Activated naive CD4-positive, alpha-beta T cell treated with anti-CD3 and anti-CD28 coated beads, Interleukin-2, amount 50 U/mL, for 24 hours (primary cell): ENCODE measurements around the gene SLC6A14.

Experiments used
- H3K27ac Mint-ChIP-seq: one replicate; pipeline ENCODE4 v1.8.0; 2021; ENCODE audit warnings: mild to moderate bottlenecking, mixed read lengths
- H3K27me3 Mint-ChIP-seq: one replicate; pipeline ENCODE4 v1.8.0; 2021; ENCODE audit warnings: mixed read lengths
- H3K36me3 Mint-ChIP-seq: one replicate; pipeline ENCODE4 v1.8.0; 2021; ENCODE audit warnings: mixed read lengths
- H3K4me1 Mint-ChIP-seq: one replicate; pipeline ENCODE4 v1.8.0; 2021; ENCODE audit warnings: mixed read lengths
- H3K4me3 Mint-ChIP-seq: one replicate; pipeline ENCODE4 v1.8.0; 2021; ENCODE audit warnings: mild to moderate bottlenecking, mixed read lengths
- H3K9me3 Mint-ChIP-seq: one replicate; pipeline ENCODE4 v1.8.0; 2021; ENCODE audit warnings: mixed read lengths

Gene SLC6A14, protein sequence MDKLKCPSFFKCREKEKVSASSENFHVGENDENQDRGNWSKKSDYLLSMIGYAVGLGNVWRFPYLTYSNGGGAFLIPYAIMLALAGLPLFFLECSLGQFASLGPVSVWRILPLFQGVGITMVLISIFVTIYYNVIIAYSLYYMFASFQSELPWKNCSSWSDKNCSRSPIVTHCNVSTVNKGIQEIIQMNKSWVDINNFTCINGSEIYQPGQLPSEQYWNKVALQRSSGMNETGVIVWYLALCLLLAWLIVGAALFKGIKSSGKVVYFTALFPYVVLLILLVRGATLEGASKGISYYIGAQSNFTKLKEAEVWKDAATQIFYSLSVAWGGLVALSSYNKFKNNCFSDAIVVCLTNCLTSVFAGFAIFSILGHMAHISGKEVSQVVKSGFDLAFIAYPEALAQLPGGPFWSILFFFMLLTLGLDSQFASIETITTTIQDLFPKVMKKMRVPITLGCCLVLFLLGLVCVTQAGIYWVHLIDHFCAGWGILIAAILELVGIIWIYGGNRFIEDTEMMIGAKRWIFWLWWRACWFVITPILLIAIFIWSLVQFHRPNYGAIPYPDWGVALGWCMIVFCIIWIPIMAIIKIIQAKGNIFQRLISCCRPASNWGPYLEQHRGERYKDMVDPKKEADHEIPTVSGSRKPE

DNA sequence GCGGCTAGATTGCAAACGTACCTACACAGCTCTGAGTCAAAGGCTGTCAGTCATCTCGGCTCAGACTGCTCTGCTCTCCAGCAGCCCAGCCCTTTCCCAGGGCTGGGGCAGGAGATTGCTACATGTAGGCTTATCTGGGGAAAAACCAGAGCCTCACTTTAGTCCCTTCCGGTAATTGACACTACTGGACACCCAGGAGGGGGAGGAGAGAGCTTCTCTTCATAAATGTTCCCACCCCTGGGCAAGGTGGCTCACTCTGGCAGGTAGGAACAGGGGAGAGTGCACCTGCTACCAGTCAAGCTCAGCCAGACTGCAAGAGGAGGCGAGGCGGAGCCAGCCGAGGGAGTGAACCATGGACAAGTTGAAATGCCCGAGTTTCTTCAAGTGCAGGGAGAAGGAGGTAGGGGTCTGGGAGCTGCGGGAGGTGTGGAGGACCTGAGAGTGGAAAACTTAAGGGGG lies at the start of gene SLC6A14:
SLC6A14 (plus strand) TSS at position 249 of the 459 bp plus-strand sequence; CDS start at position 353, 104 bp downstream.
- Mint-ChIP-seq H3K36me3 (no peaks in the 10 kb centered on the region), H3K4me3 (no peak within 1 kb of the TSS), H3K27ac (no peak within 1 kb of the TSS), H3K27me3 (no peaks in the 10 kb centered on the region), H3K9me3 (no peaks in the 10 kb centered on the region), H3K4me1 (no peaks in the 10 kb centered on the region)

DNA sequence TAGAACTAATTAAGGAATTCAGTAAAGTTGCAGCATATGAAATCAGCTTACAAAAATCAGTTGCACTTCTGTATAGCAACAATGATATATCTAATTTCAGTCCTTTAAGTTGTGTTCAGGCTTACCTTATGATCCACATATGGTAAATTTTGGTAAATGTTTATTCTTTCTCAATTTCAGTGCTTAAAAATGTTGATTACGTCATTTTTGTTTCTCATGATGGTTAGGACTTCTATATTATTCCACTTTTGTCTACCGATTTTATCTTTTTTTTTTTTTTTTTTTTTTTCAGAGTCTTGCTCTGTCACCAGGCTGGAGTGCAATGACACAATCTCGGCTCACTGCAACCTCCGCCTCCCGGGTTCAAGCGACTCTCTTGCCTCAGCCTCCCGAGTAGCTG lies 40.7 kb upstream of the SLC6A14 start:
- no peaks in the 10 kb centered on the region for H3K4me1 Mint-ChIP-seq
- no peak overlapping the region for H3K27ac Mint-ChIP-seq
- no peaks in the 10 kb centered on the region for H3K27me3 Mint-ChIP-seq
- no peaks in the 10 kb centered on the region for H3K36me3 Mint-ChIP-seq
- H3K9me3 Mint-ChIP-seq, result no peaks in the 10 kb centered on the region
- no peak overlapping the region for H3K4me3 Mint-ChIP-seq

DNA sequence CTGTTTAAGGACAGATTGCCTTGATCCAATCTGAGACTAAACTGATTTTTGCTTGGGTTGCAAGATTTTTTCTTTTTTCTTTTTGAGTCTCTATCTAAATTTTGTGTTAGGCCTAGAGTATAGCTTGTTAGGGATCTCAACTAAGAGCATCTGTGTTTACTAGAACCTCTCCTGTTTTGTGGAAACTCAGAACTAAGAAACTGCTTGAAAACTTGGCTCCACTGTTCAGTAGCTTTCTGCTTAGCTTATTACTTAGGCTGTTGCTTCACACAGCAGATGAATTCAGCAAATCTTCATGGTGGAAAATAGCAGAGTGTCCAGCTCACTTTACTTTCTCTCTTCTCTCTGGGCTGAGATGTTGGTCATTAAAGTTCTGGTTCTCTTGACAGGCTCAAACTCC lies 36.7 kb upstream of the SLC6A14 start:
- Mint-ChIP-seq H3K9me3 (no peaks in the 10 kb centered on the region), H3K27ac (no peak overlapping the region), H3K4me1 (no peaks in the 10 kb centered on the region), H3K4me3 (no peak overlapping the region), H3K27me3 (no peaks in the 10 kb centered on the region), H3K36me3 (no peaks in the 10 kb centered on the region)

DNA sequence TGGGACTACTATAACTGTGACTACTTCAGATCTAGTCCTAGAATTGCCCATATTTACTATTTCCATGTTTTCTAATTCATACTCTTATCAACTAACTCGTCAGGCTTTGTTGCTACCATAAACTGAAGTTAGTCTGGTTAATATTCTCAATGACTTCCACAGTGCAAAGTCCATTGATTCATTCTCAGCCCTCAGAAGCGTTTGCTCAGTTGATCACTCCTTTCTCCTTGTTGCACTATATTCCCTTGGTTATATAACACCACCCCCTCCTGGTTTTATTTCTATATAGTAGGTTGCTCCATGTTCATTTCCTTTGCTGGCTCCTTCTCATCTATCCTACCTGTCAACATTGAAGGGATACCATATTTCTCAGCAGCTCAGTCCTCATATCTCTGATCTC lies 27.2 kb upstream of the SLC6A14 start:
- no peaks in the 10 kb centered on the region for H3K9me3 Mint-ChIP-seq
- no peaks in the 10 kb centered on the region for H3K4me1 Mint-ChIP-seq
- no peak overlapping the region for H3K27ac Mint-ChIP-seq
- H3K27me3 Mint-ChIP-seq, result no peaks in the 10 kb centered on the region
- H3K36me3 Mint-ChIP-seq, result no peaks in the 10 kb centered on the region
- no peak overlapping the region for H3K4me3 Mint-ChIP-seq

DNA sequence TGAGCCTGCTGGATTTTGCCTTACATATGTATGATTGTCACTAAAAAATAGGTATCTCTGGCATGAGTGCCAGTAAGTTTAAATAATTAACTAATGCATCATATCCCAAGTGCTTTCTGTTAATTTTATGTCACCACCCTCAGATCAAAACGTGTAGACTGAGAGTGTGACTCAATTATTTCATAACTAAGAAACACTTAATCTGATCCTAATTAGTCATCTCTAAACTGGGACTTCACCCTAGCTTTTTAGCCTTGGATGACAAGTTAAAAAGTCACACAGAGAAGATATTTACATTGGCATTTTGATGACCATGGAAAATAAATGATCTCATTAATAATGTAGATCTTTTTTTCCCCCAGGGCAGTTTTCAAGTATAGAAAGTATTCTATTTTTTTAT lies 23.1 kb upstream of the SLC6A14 start:
- Mint-ChIP-seq H3K4me1 (no peaks in the 10 kb centered on the region), H3K27me3 (no peaks in the 10 kb centered on the region), H3K9me3 (no peaks in the 10 kb centered on the region), H3K4me3 (no peak overlapping the region), H3K27ac (no peak overlapping the region), H3K36me3 (no peaks in the 10 kb centered on the region)

DNA sequence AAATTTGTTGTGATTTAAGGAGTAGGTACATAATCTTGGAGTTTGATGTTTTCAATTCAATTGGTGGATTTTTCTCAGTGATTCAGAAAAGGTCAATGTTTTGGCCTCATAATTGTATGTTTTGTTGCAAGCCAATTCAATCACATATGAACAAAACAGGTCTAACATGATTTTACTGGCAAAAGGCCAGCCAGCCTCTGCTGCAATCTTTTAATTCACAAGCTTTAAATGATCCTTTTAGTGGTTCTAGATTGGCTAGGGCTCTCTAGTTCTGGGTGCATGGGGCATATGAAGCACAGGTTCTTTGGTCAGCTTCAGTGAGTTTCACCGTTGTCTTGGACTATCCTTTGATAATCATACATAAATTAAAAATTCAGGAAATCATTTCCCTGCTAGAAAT lies 19.2 kb upstream of the SLC6A14 start:
- Mint-ChIP-seq H3K36me3 (no peaks in the 10 kb centered on the region), H3K27me3 (no peaks in the 10 kb centered on the region), H3K4me3 (no peak overlapping the region), H3K9me3 (no peaks in the 10 kb centered on the region), H3K27ac (no peak overlapping the region), H3K4me1 (no peaks in the 10 kb centered on the region)

DNA sequence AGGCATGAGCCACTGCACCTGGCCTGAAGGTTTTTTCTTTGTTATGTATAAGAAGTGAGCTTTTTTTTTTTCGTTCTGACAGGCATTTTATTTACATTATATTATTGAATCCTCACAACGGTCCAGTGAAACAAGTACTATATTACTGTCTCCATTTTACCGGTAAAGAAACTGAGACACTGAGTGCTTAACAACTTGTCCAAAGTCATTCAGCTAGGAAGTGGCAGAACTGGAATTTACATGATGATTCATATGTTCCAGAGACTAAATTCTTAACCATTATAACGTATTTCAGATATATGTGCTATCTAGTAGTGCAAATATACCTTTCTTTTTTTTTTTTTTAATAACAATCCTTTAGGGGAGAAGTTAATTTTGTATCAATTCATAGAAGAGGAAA lies 18.4 kb upstream of the SLC6A14 start:
- no peaks in the 10 kb centered on the region for H3K36me3 Mint-ChIP-seq
- H3K4me3 Mint-ChIP-seq, result no peak overlapping the region
- H3K9me3 Mint-ChIP-seq, result no peaks in the 10 kb centered on the region
- no peaks in the 10 kb centered on the region for H3K27me3 Mint-ChIP-seq
- no peak overlapping the region for H3K27ac Mint-ChIP-seq
- H3K4me1 Mint-ChIP-seq, result no peaks in the 10 kb centered on the region

DNA sequence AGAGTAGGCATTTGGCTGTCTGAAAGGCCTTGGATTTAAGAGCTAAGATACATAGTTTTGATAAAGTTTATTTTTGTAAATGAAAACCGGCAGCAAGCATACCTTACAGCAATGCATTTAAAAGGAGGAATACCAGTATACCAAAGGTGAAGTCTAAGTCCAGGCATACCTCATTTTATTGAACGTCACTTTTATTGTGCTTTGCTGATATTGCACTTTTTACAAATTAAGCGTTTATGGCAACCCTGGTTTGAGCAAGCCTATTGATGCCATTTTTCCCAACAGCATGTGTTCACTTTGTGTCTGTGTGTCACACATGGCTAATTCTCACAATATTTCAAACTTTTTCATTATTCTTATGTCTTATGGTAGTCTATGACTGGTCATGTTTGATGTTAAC lies 8.4 kb upstream of the SLC6A14 start:
- Mint-ChIP-seq H3K27ac (no peak overlapping the region), H3K9me3 (no peaks in the 10 kb centered on the region), H3K4me1 (no peaks in the 10 kb centered on the region), H3K4me3 (no peak overlapping the region), H3K27me3 (no peaks in the 10 kb centered on the region), H3K36me3 (no peaks in the 10 kb centered on the region)

DNA sequence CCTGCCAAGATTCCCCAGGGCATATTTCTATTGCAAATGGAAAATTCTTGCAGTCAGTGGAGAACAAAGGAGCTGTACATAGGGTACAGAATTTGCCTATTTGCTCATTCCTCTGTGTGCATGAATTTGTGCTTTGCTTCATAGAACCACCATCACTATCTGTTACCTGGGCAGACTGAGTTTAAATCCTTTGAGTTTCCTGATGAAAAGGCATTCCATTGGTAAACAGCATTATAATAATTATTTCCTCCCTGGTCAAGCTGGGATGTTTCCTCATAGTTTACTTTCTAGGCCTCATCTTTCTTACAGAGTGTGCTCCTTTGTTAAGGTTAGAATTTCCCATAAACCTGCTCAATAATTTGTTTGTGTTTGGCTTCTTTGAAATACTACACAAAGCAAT lies 809 bp upstream of the SLC6A14 start:
- Mint-ChIP-seq H3K27me3 (no peaks in the 10 kb centered on the region), H3K4me1 (no peaks in the 10 kb centered on the region), H3K27ac (no peak overlapping the region), H3K9me3 (no peaks in the 10 kb centered on the region), H3K36me3 (no peaks in the 10 kb centered on the region), H3K4me3 (no peak overlapping the region)

DNA sequence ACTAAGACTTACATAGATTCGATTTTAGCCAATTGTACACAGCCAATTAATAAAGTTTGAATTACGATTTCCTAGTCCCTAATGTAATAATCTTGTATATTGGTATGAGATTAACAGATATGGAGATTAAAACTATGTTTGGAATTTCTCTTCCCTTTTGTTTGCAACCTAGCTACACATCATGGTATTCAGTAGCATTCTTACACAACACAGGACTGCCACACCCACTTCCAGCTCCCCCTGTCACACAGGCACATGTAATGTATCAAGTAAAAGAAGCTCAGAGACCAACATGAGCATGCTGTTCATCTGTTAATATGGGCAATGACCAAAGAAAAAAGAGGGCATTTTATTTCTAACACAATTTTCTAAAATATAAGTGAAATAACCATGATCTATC lies 12.8 kb downstream of the SLC6A14 start:
- no peak overlapping the region for H3K27ac Mint-ChIP-seq
- no peaks in the 10 kb centered on the region for H3K36me3 Mint-ChIP-seq
- H3K4me1 Mint-ChIP-seq, result no peaks in the 10 kb centered on the region

DNA sequence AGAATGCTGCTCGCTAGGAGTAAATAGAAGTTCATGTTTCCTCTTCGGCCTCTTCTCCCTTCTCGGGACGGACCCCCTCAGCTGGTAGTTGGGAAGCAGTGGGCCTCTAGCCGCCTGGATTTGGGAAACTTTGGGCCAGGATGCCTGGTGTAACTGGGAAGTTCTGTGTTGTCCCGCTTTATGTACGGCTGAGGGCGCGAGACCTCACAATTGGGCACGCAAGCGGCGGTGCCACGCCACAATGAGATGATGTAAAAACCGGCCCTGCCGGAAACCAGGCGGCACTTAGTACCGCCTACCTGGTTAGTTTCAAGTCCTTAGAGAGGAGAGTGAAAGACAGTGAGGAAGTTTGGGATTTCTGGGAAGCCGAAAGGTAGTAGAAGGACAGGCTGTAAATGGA lies 26.4 kb downstream of the SLC6A14 start, which contains the start of gene CT83:
CT83 (minus strand) TSS at position 155 of the 400 bp plus-strand sequence; CDS start at position 35, 120 bp downstream.
- H3K27me3 Mint-ChIP-seq, result no peaks in the 10 kb centered on the region
- no peak within 1 kb of the TSS for H3K27ac Mint-ChIP-seq
- H3K4me1 Mint-ChIP-seq, result no peaks in the 10 kb centered on the region
- H3K4me3 Mint-ChIP-seq, result no peak within 1 kb of the TSS
- no peaks in the 10 kb centered on the region for H3K9me3 Mint-ChIP-seq
- H3K36me3 Mint-ChIP-seq, result no peaks in the 10 kb centered on the region

More for the DNA sequence above, 12.8 kb downstream of the SLC6A14 start:
- no peak overlapping the region for H3K4me3 Mint-ChIP-seq
- H3K27me3 Mint-ChIP-seq, result no peaks in the 10 kb centered on the region
- H3K9me3 Mint-ChIP-seq, result no peaks in the 10 kb centered on the region

DNA sequence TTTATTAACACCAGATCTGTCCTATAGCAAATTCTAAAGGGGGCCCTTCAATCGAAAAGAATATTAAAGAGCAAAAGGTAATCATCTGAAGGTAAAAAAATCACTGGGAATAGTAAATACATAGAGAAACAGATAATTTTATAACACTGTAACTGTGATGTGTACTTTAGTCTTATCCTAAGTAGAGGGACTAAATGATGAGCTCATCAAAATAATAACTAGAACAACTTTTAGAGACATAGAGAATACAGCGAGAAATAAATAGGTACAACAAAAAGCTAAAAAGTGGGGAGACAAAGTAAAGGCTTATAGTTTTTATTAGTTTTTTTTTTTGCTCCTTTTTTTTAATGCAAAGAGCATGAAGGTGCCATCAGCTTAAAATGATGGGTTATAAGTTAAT lies 43.7 kb downstream of the SLC6A14 start:
- no peaks in the 10 kb centered on the region for H3K4me1 Mint-ChIP-seq
- H3K36me3 Mint-ChIP-seq, result no peaks in the 10 kb centered on the region
- no peaks in the 10 kb centered on the region for H3K27me3 Mint-ChIP-seq
- no peaks in the 10 kb centered on the region for H3K9me3 Mint-ChIP-seq
- no peak overlapping the region for H3K4me3 Mint-ChIP-seq
- no peak overlapping the region for H3K27ac Mint-ChIP-seq

DNA sequence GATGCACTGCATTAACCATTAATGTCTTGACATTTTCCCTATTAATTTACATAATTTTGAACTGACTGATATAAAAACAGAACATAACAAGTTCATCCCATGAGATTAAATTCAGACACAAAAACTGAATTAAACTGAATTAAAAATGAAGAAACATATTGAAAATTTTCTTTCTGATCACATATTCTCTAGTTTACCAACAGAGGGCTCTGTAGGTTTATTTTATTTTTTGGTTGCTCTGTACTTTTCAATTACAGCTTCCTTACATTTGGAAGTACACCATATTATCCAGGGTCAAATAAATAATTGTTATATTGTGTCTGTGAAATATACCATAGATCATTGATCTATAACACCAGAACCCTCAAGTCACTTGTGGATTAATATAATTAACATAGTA lies 53.7 kb downstream of the SLC6A14 start:
- no peaks in the 10 kb centered on the region for H3K36me3 Mint-ChIP-seq
- no peaks in the 10 kb centered on the region for H3K27me3 Mint-ChIP-seq
- H3K4me3 Mint-ChIP-seq, result no peak overlapping the region
- H3K27ac Mint-ChIP-seq, result no peak overlapping the region
- no peaks in the 10 kb centered on the region for H3K9me3 Mint-ChIP-seq
- H3K4me1 Mint-ChIP-seq, result no peaks in the 10 kb centered on the region

DNA sequence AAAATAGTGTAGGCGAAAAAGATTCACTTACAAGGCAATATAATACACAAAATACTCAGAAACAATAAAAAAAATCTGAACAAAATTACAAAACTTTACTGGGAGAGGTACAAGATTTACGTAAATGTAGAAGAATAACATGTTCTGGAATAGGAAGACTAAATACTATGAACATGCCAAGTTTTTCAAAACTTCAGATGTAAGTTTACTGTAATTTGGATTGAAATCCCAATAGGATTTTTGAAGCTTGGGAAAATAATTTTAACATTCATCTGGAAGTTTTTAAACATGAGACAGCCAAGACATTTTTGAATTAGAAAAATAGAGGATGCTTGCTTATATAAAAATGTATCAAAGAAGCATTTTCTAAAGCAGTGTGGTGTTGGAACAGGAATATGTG lies 56.9 kb downstream of the SLC6A14 start:
- no peak overlapping the region for H3K4me3 Mint-ChIP-seq
- no peak overlapping the region for H3K27ac Mint-ChIP-seq
- no peaks in the 10 kb centered on the region for H3K27me3 Mint-ChIP-seq
- H3K4me1 Mint-ChIP-seq, result no peaks in the 10 kb centered on the region
- no peaks in the 10 kb centered on the region for H3K9me3 Mint-ChIP-seq
- H3K36me3 Mint-ChIP-seq, result no peaks in the 10 kb centered on the region

DNA sequence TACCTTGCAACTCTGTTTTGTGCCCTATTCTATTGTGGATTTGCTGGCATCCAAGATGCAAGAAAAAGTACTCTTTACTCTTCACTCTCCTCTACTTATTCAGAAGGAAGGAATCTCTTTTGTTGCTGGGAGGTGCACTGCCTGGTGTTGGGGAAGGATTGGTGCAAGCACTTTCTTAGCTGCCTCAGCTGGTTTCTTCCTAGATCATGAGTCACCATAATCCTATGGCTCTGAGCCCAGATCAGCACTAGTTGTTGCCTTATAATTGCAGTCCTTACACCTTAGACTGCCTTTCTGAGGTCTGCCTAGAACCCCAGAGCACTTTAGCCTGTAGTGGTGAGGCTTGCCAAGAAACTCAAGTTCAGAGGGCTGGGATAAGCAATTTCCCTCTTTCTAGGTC lies 63.4 kb downstream of the SLC6A14 start:
- Mint-ChIP-seq H3K27ac (no peak overlapping the region), H3K27me3 (no peaks in the 10 kb centered on the region), H3K9me3 (no peaks in the 10 kb centered on the region), H3K4me1 (no peaks in the 10 kb centered on the region), H3K4me3 (no peak overlapping the region), H3K36me3 (no peaks in the 10 kb centered on the region)
